ENCODE results near the gene PTPRN2.

Gene PTPRN2

GRCh38 chr7:157996359-157997079 lies 591.1 kb downstream of the PTPRN2 start:
- TF ChIP-seq CTCF (conservative IDR thresholded peaks at IDR 0.05; ENCODE audit: low read depth, low read length): no peak
- DNase-seq (ENCODE audit: low read depth): no peak
- no peak overlapping the region for H3K4me3 ChIP-seq (ENCODE audit: low read depth, low read length)

- TF ChIP-seq CTCF (conservative IDR thresholded peaks at IDR 0.05; ENCODE audit: low read depth, low read length): no peak
- no peak overlapping the region for H3K4me3 ChIP-seq (ENCODE audit: low read depth, low read length)
- DNase-seq (ENCODE audit: low read depth): no peak
These were observed 591.8 kb downstream of the PTPRN2 start for GRCh38 chr7:157995815-157996214.

GRCh38 chr7:157994319-157994718 lies 593.3 kb downstream of the PTPRN2 start:
- DNase-seq (ENCODE audit: low read depth): no peak
- TF ChIP-seq CTCF (conservative IDR thresholded peaks at IDR 0.05; ENCODE audit: low read depth, low read length): no peak
- no peak overlapping the region for H3K4me3 ChIP-seq (ENCODE audit: low read depth, low read length)

- H3K4me3 ChIP-seq (ENCODE audit: low read depth, low read length): no peak overlapping the region
- no peak for DNase-seq (ENCODE audit: low read depth)
These were observed 594.1 kb downstream of the PTPRN2 start for GRCh38 chr7:157993406-157994105.

GRCh38 chr7:157992511-157993160 lies 595.0 kb downstream of the PTPRN2 start:
- H3K4me3 ChIP-seq (ENCODE audit: low read depth, low read length): no peak overlapping the region
- TF ChIP-seq CTCF (conservative IDR thresholded peaks at IDR 0.05; ENCODE audit: low read depth, low read length): no peak
- DNase-seq (ENCODE audit: low read depth): no peak

More at GRCh38 chr7:157993406-157994105, 594.1 kb downstream of the PTPRN2 start:
- no peak for TF ChIP-seq CTCF (conservative IDR thresholded peaks at IDR 0.05; ENCODE audit: low read depth, low read length)

- H3K4me3 ChIP-seq (ENCODE audit: low read depth, low read length): no peak overlapping the region
- no peak for TF ChIP-seq CTCF (conservative IDR thresholded peaks at IDR 0.05; ENCODE audit: low read depth, low read length)
- DNase-seq (ENCODE audit: low read depth): no peak
These were observed 595.9 kb downstream of the PTPRN2 start for GRCh38 chr7:157991761-157992160.

Measured in choroid plexus epithelial cell (primary cell).